Neuronal stem cell (in vitro differentiated cells): ENCODE results near the gene IBA57.
A peak's percentile ranks its signal among the peaks of the same experiment; 100 is the strongest.

ENCODE experiments used
- DNase-seq: peaks from one replicate; pipeline ENCODE4 v3.0.0-alpha.2; 2013; ENCODE audit warnings: low spot score
- H2AFZ ChIP-seq: one replicate; pipeline ENCODE4 v1.6.1; 2013; ENCODE audit warnings: mild to moderate bottlenecking, low read length, inconsistent platforms
- H2AK5ac ChIP-seq: 2 replicates; pipeline ENCODE4 v1.6.1; 2013; ENCODE audit warnings: low read depth, mild to moderate bottlenecking, inconsistent platforms, low read length, moderate library complexity, mixed read lengths
- H2BK120ac ChIP-seq: 2 replicates; pipeline ENCODE4 v1.6.1; 2013; ENCODE audit warnings: low read depth, mild to moderate bottlenecking, inconsistent platforms, low read length, moderate library complexity, mixed read lengths
- H2BK12ac ChIP-seq: one replicate; pipeline ENCODE4 v1.6.1; 2013; ENCODE audit warnings: low read length, inconsistent platforms
- H2BK15ac ChIP-seq: 2 replicates; pipeline ENCODE4 v1.6.1; 2013; ENCODE audit warnings: mild to moderate bottlenecking, low read length, inconsistent platforms, mixed read lengths
- H2BK5ac ChIP-seq: one replicate; pipeline ENCODE4 v1.6.1; 2013; ENCODE audit warnings: inconsistent platforms, mild to moderate bottlenecking, low read length, moderate library complexity
- H3K14ac ChIP-seq: one replicate; pipeline ENCODE4 v1.6.1; 2013; ENCODE audit warnings: low read length, inconsistent platforms
- H3K18ac ChIP-seq: 2 replicates; pipeline ENCODE4 v1.6.1; 2013; ENCODE audit warnings: low read length, inconsistent platforms
- H3K23ac ChIP-seq: 2 replicates; pipeline ENCODE4 v1.6.1; 2013; ENCODE audit warnings: low read depth, mild to moderate bottlenecking, mixed read lengths, low read length, inconsistent platforms; ENCODE audit not compliant: poor library complexity
- H3K27ac ChIP-seq: replicated peaks from 3 replicates; pipeline ENCODE4 v1.5.1; 2013; ENCODE audit warnings: low read length, inconsistent platforms
- H3K27me3 ChIP-seq, 3 experiments: 2 replicates each; pipeline ENCODE4 v1.6.1; 2013; ENCODE audit warnings: low read length in 3 of 3, mild to moderate bottlenecking in 2 of 3, inconsistent platforms in 1 of 3, low read depth in 1 of 3, mixed read lengths in 1 of 3, moderate library complexity in 1 of 3; ENCODE audit not compliant: control insufficient read depth in 3 of 3, insufficient read depth in 3 of 3
- H3K36me3 ChIP-seq, 2 donors: replicated peaks in 1 of 2; 2 replicates each; pipeline ENCODE4 v1.6.1; 2013; ENCODE audit warnings: low read length in 2 of 2; ENCODE audit not compliant: control insufficient read depth in 2 of 2, insufficient read depth in 2 of 2
- H3K4ac ChIP-seq: 2 replicates; pipeline ENCODE4 v1.6.1; 2013; ENCODE audit warnings: inconsistent platforms, mild to moderate bottlenecking, low read length, moderate library complexity
- H3K4me1 ChIP-seq, 2 donors: 1 replicate in 1 of 2; 2 replicates in 1 of 2; pipeline ENCODE4 v1.6.1; 2013; ENCODE audit warnings: low read length in 2 of 2, low read depth in 1 of 2; ENCODE audit not compliant: control insufficient read depth in 2 of 2, insufficient read depth in 1 of 2
- H3K4me2 ChIP-seq: one replicate; pipeline ENCODE4 v1.6.1; 2013; ENCODE audit warnings: mild to moderate bottlenecking, low read length, inconsistent platforms; ENCODE audit not compliant: insufficient read depth, poor library complexity, severe bottlenecking
- H3K4me3 ChIP-seq, 2 donors: 2 replicates each; pipeline ENCODE4 v1.5.1; 2013; ENCODE audit warnings: low read length in 2 of 2, mild to moderate bottlenecking in 2 of 2, inconsistent platforms in 1 of 2, moderate library complexity in 1 of 2
- H3K79me1 ChIP-seq: one replicate; pipeline ENCODE4 v1.6.1; 2013; ENCODE audit warnings: low read depth, mild to moderate bottlenecking, inconsistent platforms, low read length, moderate library complexity
- H3K9ac ChIP-seq: one replicate; pipeline ENCODE4 v1.6.1; 2013; ENCODE audit warnings: mild to moderate bottlenecking, low read depth, low read length, inconsistent platforms; ENCODE audit not compliant: poor library complexity
- H3K9me3 ChIP-seq, 2 donors: replicated peaks in 1 of 2; 2 replicates each; pipeline versions ENCODE3 to v1.6.1; 2013; ENCODE audit warnings: low read length in 2 of 2, mild to moderate bottlenecking in 2 of 2, inconsistent platforms in 1 of 2, low read depth in 1 of 2, mixed read lengths in 1 of 2, moderate library complexity in 1 of 2; ENCODE audit not compliant: control insufficient read depth in 2 of 2, insufficient read depth in 1 of 2
- H4K8ac ChIP-seq: one replicate; pipeline ENCODE4 v1.6.1; 2013; ENCODE audit warnings: low read depth, mild to moderate bottlenecking, inconsistent platforms, low read length, moderate library complexity
- H4K91ac ChIP-seq: one replicate; pipeline ENCODE4 v1.6.1; 2013; ENCODE audit warnings: low read length, low read depth, mild to moderate bottlenecking, inconsistent platforms; ENCODE audit not compliant: poor library complexity
- WGBS, 2 donors: extraction: QIAGEN DNeasy Blood & Tissue Kit; methylation state at CpG; one replicate each; pipeline ENCODE4 v1.1.7; 2013; ENCODE audit warnings: missing lambda C conversion rate in 2 of 2, mixed read lengths in 1 of 2; ENCODE audit not compliant: insufficient read length in 2 of 2, insufficient replicate concordance in 1 of 2; ENCODE audit errors: extremely low coverage in 2 of 2; 5-methylcytosine and 5-hydroxymethylcytosine counted together

The IBA57 gene

DNA sequence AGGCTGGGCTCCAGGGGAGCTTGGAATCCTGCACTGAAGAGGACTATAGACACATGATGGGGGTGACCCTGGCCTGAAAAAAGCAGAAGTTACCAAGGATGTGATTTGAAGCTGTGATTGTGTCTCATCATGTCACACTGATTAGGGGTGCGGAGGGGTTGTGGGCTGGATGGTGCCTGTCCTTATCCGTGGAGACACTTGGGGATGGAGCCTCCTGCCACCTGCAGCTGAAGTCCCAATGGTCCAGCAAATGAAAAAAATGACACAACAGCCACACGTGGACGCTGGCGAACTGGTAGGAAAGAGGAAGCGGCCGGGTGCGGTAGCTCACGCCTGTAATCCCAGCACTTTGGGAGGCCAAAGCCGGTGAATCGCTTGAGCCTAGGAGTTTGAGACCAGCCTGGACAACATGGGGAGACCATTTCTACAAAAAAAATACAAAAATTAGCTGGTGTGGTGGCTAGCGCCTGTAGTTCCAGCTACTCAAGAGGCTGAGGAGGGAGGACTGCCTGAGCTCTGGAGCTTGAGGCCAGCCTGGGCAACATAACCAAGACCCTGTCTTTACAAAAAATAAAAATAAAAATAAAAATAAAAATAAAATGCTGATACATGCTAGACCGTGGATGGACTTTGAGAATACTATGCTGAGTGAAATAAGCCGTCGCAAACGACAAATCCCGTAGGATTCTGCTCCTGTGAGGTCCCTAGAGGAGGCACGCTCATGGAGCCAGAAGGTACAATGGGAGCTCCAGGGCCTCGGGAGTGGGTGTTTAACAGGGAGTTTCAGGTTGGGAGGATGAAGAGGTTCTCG, 838 bp upstream of the IBA57 start:
- Histone ChIP-seq H4K91ac (no peak overlapping the region), H2BK15ac (no peak overlapping the region), H3K36me3 (no peaks in the 10 kb centered on the region), H2BK120ac (no peak overlapping the region), H3K18ac (peak overlapping the region; percentile 44), H4K8ac (no peak overlapping the region), H3K14ac (no peak overlapping the region), H2AFZ (peak overlapping the region; percentile 92), H2AK5ac (no peak overlapping the region), H3K4ac (peak overlapping the region; percentile 32), H3K27me3 (no peaks in the 10 kb centered on the region), H2BK12ac (peak overlapping the region; percentile 16), H3K79me1 (peaks cover 6% of the 10 kb centered on the region), H3K4me2 (peak overlapping the region; percentile 56), H3K27ac (peak overlapping the region; percentile 70), H3K23ac (no peak overlapping the region), H3K4me3 (peak overlapping the region; percentile 74 to 82), H3K4me1 (peaks cover 5 to 15% of the 10 kb centered on the region in 2 donors), H3K9ac (no peak overlapping the region), H3K9me3 (no peaks in the 10 kb centered on the region), H2BK5ac (no peak overlapping the region)
- no peak for DNase-seq
- no CpG with 5 or more reads among the region's 20 CpGs for WGBS, 2 donors

DNA sequence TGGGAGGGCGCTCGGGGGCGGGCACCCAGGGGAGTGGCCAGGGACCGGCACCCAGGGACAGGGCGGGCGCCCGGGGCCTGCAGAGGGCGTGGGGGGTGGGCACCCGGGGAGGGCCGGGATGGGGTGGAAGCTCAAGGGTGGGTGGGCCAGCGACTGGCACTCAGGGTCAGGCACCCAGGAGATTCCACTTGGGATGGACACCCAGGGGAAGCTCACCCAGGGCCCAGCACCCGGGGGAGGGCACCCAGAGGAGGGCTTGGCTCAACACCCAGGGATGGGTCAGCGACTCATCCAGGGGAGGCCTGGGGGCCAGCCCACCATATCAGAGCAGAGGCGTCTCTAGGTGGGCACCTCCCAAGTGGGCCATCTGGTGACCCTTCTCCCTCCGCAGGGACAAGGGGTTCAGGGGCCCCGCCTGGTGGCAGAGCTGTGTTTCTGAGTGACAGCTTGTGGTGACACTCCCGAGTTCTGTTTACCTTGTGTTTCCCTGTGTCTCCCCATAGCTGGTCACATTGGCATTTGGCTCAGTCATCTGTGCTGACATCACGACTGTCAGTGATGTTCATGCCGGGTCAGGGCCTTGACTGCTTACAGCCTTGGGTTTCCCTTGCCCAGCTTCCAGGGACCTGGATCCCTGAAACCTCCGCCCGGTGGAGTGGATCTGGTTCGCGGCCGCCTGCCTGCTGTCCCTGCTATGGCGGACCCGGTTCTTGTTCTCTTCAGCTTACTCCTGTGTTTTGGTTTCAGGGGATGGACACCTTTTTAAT, 749 bp downstream of the IBA57 start:
- WGBS, 2 donors = no CpG with 5 or more reads among the region's 26 CpGs
- H3K4me3 ChIP-seq = peak overlapping the region; percentile 78 to 82
- H3K4me2 ChIP-seq = peak overlapping the region; percentile 96
- H2AK5ac ChIP-seq = peak overlapping the region; percentile 73
- peak overlapping the region; percentile 77 for H3K4ac ChIP-seq
- H3K23ac ChIP-seq = peak overlapping the region; percentile 98
- no peaks in the 10 kb centered on the region for H3K9me3 ChIP-seq
- peak overlapping the region; percentile 98 for H2AFZ ChIP-seq
- peak overlapping the region; percentile 29 for H3K27ac ChIP-seq
- H2BK120ac ChIP-seq = no peak overlapping the region
- H2BK12ac ChIP-seq = no peak overlapping the region
- H3K14ac ChIP-seq = no peak overlapping the region
- no peaks in the 10 kb centered on the region for H3K27me3 ChIP-seq
- H3K36me3 ChIP-seq = no peaks in the 10 kb centered on the region
- peak overlapping the region; percentile 88 for H3K18ac ChIP-seq
- peaks cover 6% of the 10 kb centered on the region for H3K79me1 ChIP-seq
- H2BK5ac ChIP-seq = peak overlapping the region; percentile 67
- no peak overlapping the region for H2BK15ac ChIP-seq
- peak overlapping the region; percentile 85 for H3K9ac ChIP-seq
- DNase-seq = peak; percentile 48
- H3K4me1 ChIP-seq = peaks cover 5 to 14% of the 10 kb centered on the region in 2 donors
- H4K91ac ChIP-seq = no peak overlapping the region
- H4K8ac ChIP-seq = no peak overlapping the region

DNA sequence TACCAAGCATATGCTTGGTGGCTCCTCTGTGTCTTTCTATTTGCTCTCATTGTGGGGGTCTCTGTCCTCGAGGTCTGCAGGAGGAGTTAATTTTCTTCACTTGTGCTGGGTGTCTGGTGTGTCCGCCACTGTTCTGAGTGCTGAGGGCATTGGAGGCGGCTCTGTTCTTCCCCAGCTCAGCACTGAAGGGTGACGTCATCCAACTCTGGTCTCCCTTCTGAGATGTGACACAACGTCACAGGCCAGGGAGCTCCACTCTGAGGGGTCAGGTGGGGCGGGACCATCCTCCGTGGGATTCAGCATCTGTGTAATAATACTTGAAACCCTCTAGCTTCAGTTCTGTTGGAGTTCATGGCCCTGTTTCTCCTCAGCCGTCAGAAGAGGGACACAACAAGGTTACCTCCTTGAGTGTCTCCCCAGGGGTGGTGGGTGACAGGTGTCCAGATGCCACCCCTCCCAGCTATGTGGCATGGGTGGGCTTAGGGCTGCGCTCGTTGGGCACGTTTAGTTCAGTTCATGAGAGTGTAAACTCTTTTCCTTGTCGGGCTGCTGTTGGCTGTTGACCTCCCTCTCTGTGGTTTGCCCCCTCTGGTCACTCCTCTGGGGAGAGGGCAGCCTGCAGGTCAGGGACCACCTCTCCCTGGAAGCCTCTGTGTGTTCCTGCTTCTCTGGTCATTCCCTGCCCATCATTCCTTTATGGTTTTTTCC, 3.1 kb downstream of the IBA57 start:
- no peak overlapping the region for H2AFZ ChIP-seq

More for the DNA sequence above, 3.1 kb downstream of the IBA57 start:
- peak overlapping the region; percentile 42 for H2AK5ac ChIP-seq
- H2BK120ac ChIP-seq = no peak overlapping the region
- no peak for DNase-seq
- no CpG with 5 or more reads among the region's 12 CpGs for WGBS, 2 donors
- H4K91ac ChIP-seq = no peak overlapping the region
- no peak overlapping the region for H2BK15ac ChIP-seq
- H3K4me3 ChIP-seq = no peak overlapping the region
- H3K4me2 ChIP-seq = no peak overlapping the region
- no peaks in the 10 kb centered on the region for H3K27me3 ChIP-seq
- no peak overlapping the region for H4K8ac ChIP-seq
- no peak overlapping the region for H2BK12ac ChIP-seq
- no peak overlapping the region for H3K14ac ChIP-seq
- H3K9me3 ChIP-seq = no peaks in the 10 kb centered on the region
- no peak overlapping the region for H3K9ac ChIP-seq
- no peaks in the 10 kb centered on the region for H3K36me3 ChIP-seq
- H3K4ac ChIP-seq = peak overlapping the region; percentile 26
- H3K27ac ChIP-seq = no peak overlapping the region
- H3K79me1 ChIP-seq = peaks cover 16% of the 10 kb centered on the region
- H2BK5ac ChIP-seq = no peak overlapping the region
- no peak overlapping the region for H3K23ac ChIP-seq
- H3K18ac ChIP-seq = no peak overlapping the region
- H3K4me1 ChIP-seq = peaks cover 5% of the 10 kb centered on the region in 2 donors
